OCI-LY1 (cell line): ENCODE results near the gene P4HB.

Experiments
- H2AFZ ChIP-seq: fragments of 200-600 bp; sonication (generic), shearing (Covaris generic); 2 replicates; pipeline ENCODE4 v1.6.0; 2014; ENCODE audit warnings: antibody characterized with exemption, mild to moderate bottlenecking, low read length
- H3F3A ChIP-seq: fragments of 200-600 bp; sonication (generic), shearing (Covaris generic); 2 replicates; pipeline ENCODE4 v1.6.0; 2014; ENCODE audit warnings: mild to moderate bottlenecking, antibody characterized with exemption, low read length, moderate library complexity; ENCODE audit not compliant: insufficient read depth
- H3K27ac ChIP-seq: fragments of 200-600 bp; sonication (generic); 2 replicates; pipeline ENCODE4 v1.5.1; 2014; ENCODE audit warnings: low read length, mixed run types, mild to moderate bottlenecking, low read depth; ENCODE audit not compliant: poor library complexity, severe bottlenecking
- H3K27me3 ChIP-seq: fragments of 200-600 bp; sonication (generic); 2 replicates; pipeline ENCODE4 v1.6.0; 2014; ENCODE audit warnings: antibody characterized with exemption, mild to moderate bottlenecking, low read length, moderate library complexity; ENCODE audit not compliant: insufficient read depth
- H3K36me3 ChIP-seq: fragments of 200-600 bp; sonication (generic); 2 replicates; pipeline ENCODE4 v1.6.1; 2014; ENCODE audit warnings: mild to moderate bottlenecking, antibody characterized with exemption, low read length, moderate library complexity, mixed read lengths; ENCODE audit not compliant: insufficient read depth
- H3K4me1 ChIP-seq: fragments of 200-600 bp; sonication (generic); 2 replicates; pipeline ENCODE4 v1.5.1; 2014; ENCODE audit warnings: mild to moderate bottlenecking, low read length, moderate library complexity; ENCODE audit not compliant: insufficient read depth, severe bottlenecking
- H3K4me2 ChIP-seq: fragments of 200-600 bp; sonication (generic), shearing (Covaris generic); 2 replicates; pipeline ENCODE4 v1.6.1; 2014; ENCODE audit warnings: low read length
- H3K4me3 ChIP-seq: fragments of 200-600 bp; sonication (generic); 2 replicates; pipeline ENCODE4 v1.5.1; 2014; ENCODE audit warnings: low read length, low read depth, mild to moderate bottlenecking, mixed read lengths; ENCODE audit not compliant: poor library complexity, severe bottlenecking
- H3K79me2 ChIP-seq: fragments of 200-600 bp; shearing (Covaris generic); 2 replicates; pipeline ENCODE4 v1.6.1; 2016; ENCODE audit warnings: mixed run types, low read length, mixed read lengths; ENCODE audit not compliant: insufficient read depth
- H3K9ac ChIP-seq: fragments of 200-600 bp; sonication (generic), shearing (Covaris generic); 2 replicates; pipeline ENCODE4 v1.6.1; 2014; ENCODE audit warnings: mild to moderate bottlenecking, low read length, mixed read lengths
- H3K9me2 ChIP-seq: fragments of 200-600 bp; sonication (generic), shearing (Covaris generic); 2 replicates; pipeline ENCODE4 v1.6.1; 2014; ENCODE audit warnings: low read depth, mild to moderate bottlenecking, low read length, mixed read lengths
- H3K9me3 ChIP-seq: fragments of 200-600 bp; shearing (Covaris generic); 2 replicates; pipeline ENCODE4 v1.6.1; 2014; ENCODE audit warnings: low read length, mixed read lengths
- H4K20me1 ChIP-seq: fragments of 200-600 bp; sonication (generic), shearing (Covaris generic); 2 replicates; pipeline ENCODE4 v1.6.0; 2016; ENCODE audit warnings: mild to moderate bottlenecking, low read length; ENCODE audit not compliant: insufficient read depth
- EZH2 ChIP-seq: fragments of 200-600 bp; sonication (generic), shearing (Covaris generic); IDR thresholded peaks from 2 replicates; pipeline ENCODE4 v1.8.0; 2017; ENCODE audit warnings: borderline replicate concordance, mixed run types, mild to moderate bottlenecking, antibody characterized with exemption, low read length, moderate library complexity, mixed read lengths
- TF ChIP-seq, protein P1 (sequence below): fragments of 200-600 bp; sonication (generic), shearing (Covaris generic); IDR thresholded peaks from 2 replicates; pipeline ENCODE4 v1.5.1; 2017; ENCODE audit warnings: mild to moderate bottlenecking, antibody characterized with exemption, low read length, moderate library complexity, mixed read lengths

The P4HB gene

DNA sequence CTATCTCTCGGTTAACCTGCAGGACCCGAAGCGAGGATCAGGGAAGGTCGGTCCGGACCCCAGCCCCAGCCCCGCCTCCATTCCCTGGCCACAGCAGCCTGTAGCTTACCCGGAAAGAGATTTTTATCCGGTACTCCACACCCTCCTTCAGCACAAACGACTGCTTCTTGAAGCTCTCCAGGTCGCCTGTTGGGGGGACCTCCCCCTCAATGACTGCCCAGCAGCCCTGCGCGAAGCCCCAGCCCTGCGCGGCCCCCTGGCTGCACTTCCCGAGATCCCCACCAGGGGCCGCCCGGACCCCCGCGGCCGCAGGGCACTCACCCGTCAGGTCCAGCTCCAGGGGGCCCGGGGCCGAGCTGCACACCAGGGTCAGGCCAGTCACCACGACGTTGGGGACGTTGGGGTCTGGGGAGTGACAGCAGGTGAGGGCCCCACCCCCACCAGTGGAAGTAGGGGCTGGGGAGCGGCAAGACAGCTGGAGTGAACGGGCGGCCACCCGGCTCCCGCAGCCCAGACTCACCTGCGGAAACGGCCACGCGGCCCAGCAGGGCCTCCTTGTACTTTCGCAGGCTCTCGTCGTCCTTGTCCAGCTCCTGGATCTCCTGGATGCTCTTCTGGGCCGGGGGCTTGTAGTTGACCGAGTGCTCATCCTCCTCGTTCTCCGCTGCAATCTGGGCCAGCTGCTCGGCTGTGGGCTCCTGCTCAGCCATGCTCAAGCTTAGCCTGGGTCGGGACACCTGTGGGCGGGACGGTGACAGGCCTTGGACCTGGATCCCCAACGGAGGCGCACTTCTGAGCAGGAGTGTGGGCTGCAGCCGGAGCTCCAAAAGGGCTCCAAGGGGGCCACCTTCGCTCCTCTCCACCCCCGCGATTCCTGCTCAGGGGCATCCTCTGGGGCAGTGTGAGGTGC is 9.1 kb upstream of the P4HB start:
- Histone ChIP-seq H3K4me2 (peak overlapping the region; percentile 86), H3K4me1 (peaks cover 73% of the 10 kb centered on the region), H2AFZ (no peak overlapping the region), H3F3A (no peaks in the 10 kb centered on the region), H3K9me3 (no peaks in the 10 kb centered on the region), H3K9ac (peak overlapping the region; percentile 97), H3K9me2 (no peaks in the 10 kb centered on the region), H3K27me3 (no peaks in the 10 kb centered on the region), H3K4me3 (peak overlapping the region; percentile 98), H4K20me1 (no peaks in the 10 kb centered on the region), H3K79me2 (peaks cover 5% of the 10 kb centered on the region; the same call in 1 of the 2 replicates), H3K36me3 (peaks cover 48% of the 10 kb centered on the region), H3K27ac (peak overlapping the region; percentile 84)
- TF ChIP-seq EZH2: no peak
- TF ChIP-seq, protein P1, sequence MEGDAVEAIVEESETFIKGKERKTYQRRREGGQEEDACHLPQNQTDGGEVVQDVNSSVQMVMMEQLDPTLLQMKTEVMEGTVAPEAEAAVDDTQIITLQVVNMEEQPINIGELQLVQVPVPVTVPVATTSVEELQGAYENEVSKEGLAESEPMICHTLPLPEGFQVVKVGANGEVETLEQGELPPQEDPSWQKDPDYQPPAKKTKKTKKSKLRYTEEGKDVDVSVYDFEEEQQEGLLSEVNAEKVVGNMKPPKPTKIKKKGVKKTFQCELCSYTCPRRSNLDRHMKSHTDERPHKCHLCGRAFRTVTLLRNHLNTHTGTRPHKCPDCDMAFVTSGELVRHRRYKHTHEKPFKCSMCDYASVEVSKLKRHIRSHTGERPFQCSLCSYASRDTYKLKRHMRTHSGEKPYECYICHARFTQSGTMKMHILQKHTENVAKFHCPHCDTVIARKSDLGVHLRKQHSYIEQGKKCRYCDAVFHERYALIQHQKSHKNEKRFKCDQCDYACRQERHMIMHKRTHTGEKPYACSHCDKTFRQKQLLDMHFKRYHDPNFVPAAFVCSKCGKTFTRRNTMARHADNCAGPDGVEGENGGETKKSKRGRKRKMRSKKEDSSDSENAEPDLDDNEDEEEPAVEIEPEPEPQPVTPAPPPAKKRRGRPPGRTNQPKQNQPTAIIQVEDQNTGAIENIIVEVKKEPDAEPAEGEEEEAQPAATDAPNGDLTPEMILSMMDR: peak; percentile 81

DNA sequence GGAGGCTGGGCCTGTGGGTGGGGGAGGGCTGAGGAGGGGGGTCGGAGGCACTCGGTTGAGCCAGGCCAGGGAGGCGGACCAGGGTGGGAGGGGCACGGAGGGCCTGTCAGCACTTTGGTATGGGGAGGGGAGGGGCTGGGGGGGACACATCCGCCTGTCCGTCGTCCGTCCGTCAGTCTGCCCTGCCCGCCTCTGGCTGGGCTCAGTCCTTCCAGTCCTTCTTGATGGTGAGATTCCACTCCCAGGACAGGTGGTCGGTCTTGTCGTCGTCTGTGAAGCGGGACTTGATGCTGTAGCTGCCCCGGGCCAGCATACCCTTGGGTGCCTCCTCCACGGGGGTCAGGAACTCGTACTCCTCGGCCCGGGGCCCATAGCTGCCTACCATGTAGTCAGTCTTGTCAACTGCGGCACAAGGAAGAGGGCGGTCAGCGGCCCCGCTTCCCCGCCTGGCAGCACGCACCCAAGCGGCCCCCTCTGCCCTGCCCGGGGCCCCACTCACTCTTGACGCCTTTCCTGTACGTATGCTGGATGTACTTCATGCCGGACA is 8.4 kb upstream of the P4HB start:
- no peaks in the 10 kb centered on the region for H3K9me2 ChIP-seq
- no peak for TF ChIP-seq EZH2
- TF ChIP-seq, protein P1: no peak
- peak overlapping the region; percentile 81 for H3K27ac ChIP-seq
- peak overlapping the region; percentile 7; the same call in 1 of the 2 replicates for H3K9ac ChIP-seq
- peaks cover 5% of the 10 kb centered on the region; the same call in 1 of the 2 replicates for H3K79me2 ChIP-seq
- no peak overlapping the region for H2AFZ ChIP-seq
- no peaks in the 10 kb centered on the region for H3K9me3 ChIP-seq
- peak overlapping the region; percentile 86 for H3K4me2 ChIP-seq
- no peaks in the 10 kb centered on the region for H3F3A ChIP-seq
- H3K36me3 ChIP-seq: peaks cover 51% of the 10 kb centered on the region
- no peaks in the 10 kb centered on the region for H4K20me1 ChIP-seq
- peak overlapping the region; percentile 98 for H3K4me3 ChIP-seq
- no peaks in the 10 kb centered on the region for H3K27me3 ChIP-seq
- peaks cover 72% of the 10 kb centered on the region for H3K4me1 ChIP-seq

- H3K36me3 ChIP-seq: peaks cover 57% of the 10 kb centered on the region
Observed at GRCh38 chr17:81867991-81868673, 7.8 kb upstream of the P4HB start.

More at GRCh38 chr17:81867991-81868673, 7.8 kb upstream of the P4HB start:
- H3K79me2 ChIP-seq: peaks cover 5% of the 10 kb centered on the region; the same call in 1 of the 2 replicates
- no peak overlapping the region for H2AFZ ChIP-seq
- H3K9ac ChIP-seq: peak overlapping the region; percentile 31; the same call in 1 of the 2 replicates
- TF ChIP-seq, protein P1: no peak
- no peak for TF ChIP-seq EZH2
- peaks cover 69% of the 10 kb centered on the region for H3K4me1 ChIP-seq
- peak overlapping the region; percentile 12; the same call in 1 of the 2 replicates for H3K4me2 ChIP-seq
- no peaks in the 10 kb centered on the region for H3K9me2 ChIP-seq
- peak overlapping the region; percentile 81 for H3K27ac ChIP-seq
- no peak overlapping the region for H3K4me3 ChIP-seq
- H3K27me3 ChIP-seq: no peaks in the 10 kb centered on the region
- H3F3A ChIP-seq: no peaks in the 10 kb centered on the region
- no peaks in the 10 kb centered on the region for H4K20me1 ChIP-seq
- H3K9me3 ChIP-seq: no peaks in the 10 kb centered on the region
